H9 (cell line): ENCODE results near the gene TGFBR2. TPM values are rescaled to one million over a fixed set of nuclear protein-coding genes. Genes with fewer than 3 reads are reported as not detected.

Experiments used
- DNase-seq: peaks from one replicate; pipeline ENCODE4 v3.0.0-alpha.2; 2017
- H2AFZ ChIP-seq: one replicate; pipeline ENCODE4 v1.6.1; 2013; ENCODE audit warnings: mild to moderate bottlenecking, low read length, control low read depth, moderate library complexity
- H2AK5ac ChIP-seq: 2 replicates; pipeline ENCODE4 v1.6.1; 2013; ENCODE audit warnings: low read length, control low read depth, mixed read lengths; ENCODE audit not compliant: insufficient read length
- H2BK120ac ChIP-seq: one replicate; pipeline ENCODE4 v1.6.1; 2013; ENCODE audit warnings: low read depth, mild to moderate bottlenecking, low read length, control low read depth, inconsistent platforms; ENCODE audit not compliant: poor library complexity, severe bottlenecking
- H2BK12ac ChIP-seq: 2 replicates; pipeline ENCODE4 v1.6.1; 2013; ENCODE audit warnings: low read length, control low read depth, mixed read lengths, low read depth; ENCODE audit not compliant: insufficient read length
- H2BK15ac ChIP-seq: 2 replicates; pipeline ENCODE4 v1.6.1; 2013; ENCODE audit warnings: low read depth, low read length, control low read depth
- H2BK20ac ChIP-seq: one replicate; pipeline ENCODE4 v1.6.1; 2013; ENCODE audit warnings: low read depth, mild to moderate bottlenecking, low read length, control low read depth, inconsistent platforms; ENCODE audit not compliant: poor library complexity, severe bottlenecking
- H2BK5ac ChIP-seq: 2 replicates; pipeline ENCODE4 v1.6.1; 2013; ENCODE audit warnings: low read length, control low read depth, mixed read lengths; ENCODE audit not compliant: insufficient read length
- H3K14ac ChIP-seq: 2 replicates; pipeline ENCODE4 v1.6.1; 2013; ENCODE audit warnings: low read length, control low read depth; ENCODE audit not compliant: insufficient read depth
- H3K18ac ChIP-seq: 2 replicates; pipeline ENCODE4 v1.6.1; 2013; ENCODE audit warnings: low read depth, mild to moderate bottlenecking, mixed read lengths, low read length, control low read depth; ENCODE audit not compliant: insufficient read length
- H3K23ac ChIP-seq: 2 replicates; pipeline ENCODE4 v1.6.1; 2013; ENCODE audit warnings: low read length, control low read depth, mixed read lengths, low read depth; ENCODE audit not compliant: insufficient read length
- H3K23me2 ChIP-seq: 2 replicates; pipeline ENCODE4 v1.6.1; 2013; ENCODE audit warnings: low read depth, mild to moderate bottlenecking, mixed read lengths, low read length, control low read depth; ENCODE audit not compliant: insufficient read length, poor library complexity, severe bottlenecking
- H3K27ac ChIP-seq: 2 replicates; pipeline ENCODE4 v1.5.1; 2013; ENCODE audit warnings: low read length, control low read depth, mixed read lengths, low read depth; ENCODE audit not compliant: insufficient read length
- H3K27me3 ChIP-seq: 2 replicates; pipeline ENCODE4 v1.6.1; 2013; ENCODE audit warnings: low read length, control low read depth, inconsistent platforms; ENCODE audit not compliant: insufficient read depth
- H3K4ac ChIP-seq: 2 replicates; pipeline ENCODE4 v1.6.1; 2013; ENCODE audit warnings: low read depth, mild to moderate bottlenecking, control low read depth, inconsistent platforms, low read length, moderate library complexity
- H3K4me1 ChIP-seq: 2 replicates; pipeline ENCODE4 v1.6.1; 2013; ENCODE audit warnings: low read length, control low read depth, inconsistent platforms; ENCODE audit not compliant: insufficient read depth
- H3K4me2 ChIP-seq: 2 replicates; pipeline ENCODE4 v1.6.1; 2013; ENCODE audit warnings: low read length, control low read depth, mixed read lengths; ENCODE audit not compliant: insufficient read length, insufficient read depth
- H3K56ac ChIP-seq: 2 replicates; pipeline ENCODE4 v1.6.1; 2013; ENCODE audit warnings: low read depth, mild to moderate bottlenecking, mixed read lengths, low read length, control low read depth; ENCODE audit not compliant: insufficient read length
- H3K79me1 ChIP-seq: 2 replicates; pipeline ENCODE4 v1.6.1; 2013; ENCODE audit warnings: low read depth, mild to moderate bottlenecking, moderate library complexity, low read length, control low read depth, inconsistent platforms; ENCODE audit not compliant: insufficient read depth, poor library complexity, severe bottlenecking
- H3K79me2 ChIP-seq: 2 replicates; pipeline ENCODE4 v1.6.1; 2013; ENCODE audit warnings: low read length, control low read depth, inconsistent platforms; ENCODE audit not compliant: insufficient read depth
- H3K9ac ChIP-seq: 2 replicates; pipeline ENCODE4 v1.6.1; 2013; ENCODE audit warnings: low read length, control low read depth, mixed read lengths; ENCODE audit not compliant: insufficient read length; ENCODE audit errors: extremely low read depth
- H3K9me3 ChIP-seq: one replicate; pipeline ENCODE4 v1.6.1; 2013; ENCODE audit warnings: low read depth, low read length, inconsistent platforms; ENCODE audit not compliant: control insufficient read depth
- H3T11ph ChIP-seq: one replicate; pipeline ENCODE4 v1.6.1; 2013; ENCODE audit warnings: mild to moderate bottlenecking, low read length, control low read depth, inconsistent platforms
- H4K20me1 ChIP-seq: one replicate; pipeline ENCODE4 v1.6.1; 2013; ENCODE audit not compliant: control insufficient read depth, insufficient read length, insufficient read depth
- H4K5ac ChIP-seq: 2 replicates; pipeline ENCODE4 v1.6.1; 2013; ENCODE audit warnings: low read depth, mild to moderate bottlenecking, mixed read lengths, low read length, control low read depth; ENCODE audit not compliant: insufficient read length
- H4K8ac ChIP-seq: replicated peaks from 2 replicates; pipeline ENCODE4 v1.6.1; 2013; ENCODE audit warnings: low read length, control low read depth, mixed read lengths, low read depth; ENCODE audit not compliant: insufficient read length
- H4K91ac ChIP-seq: 2 replicates; pipeline ENCODE4 v1.6.1; 2013; ENCODE audit warnings: low read depth, mild to moderate bottlenecking, moderate library complexity, mixed read lengths, low read length, control low read depth; ENCODE audit not compliant: insufficient read length
- H3K27ac Mint-ChIP-seq, 3 experiments: 2 replicates in 2 of 3; 3 replicates in 1 of 3; pipeline ENCODE4 v1.8.0; 2020 to 2021; ENCODE audit warnings: mixed read lengths in 3 of 3, mild to moderate bottlenecking in 1 of 3, moderate library complexity in 1 of 3
- H3K27me3 Mint-ChIP-seq: 2 replicates; pipeline ENCODE4 v1.8.0; 2021; ENCODE audit warnings: low read depth, mild to moderate bottlenecking, moderate library complexity, mixed read lengths
- H3K36me3 Mint-ChIP-seq, 3 experiments: 2 replicates in 2 of 3; 3 replicates in 1 of 3; pipeline ENCODE4 v1.8.0; 2020 to 2021; ENCODE audit warnings: low read depth in 3 of 3, mixed read lengths in 3 of 3; ENCODE audit not compliant: insufficient read depth in 1 of 3
- H3K4me1 Mint-ChIP-seq, 2 experiments: 2 replicates each; pipeline ENCODE4 v1.8.0; 2020; ENCODE audit warnings: mixed read lengths in 2 of 2
- H3K4me3 Mint-ChIP-seq, 2 experiments: 2 replicates in 1 of 2; 3 replicates in 1 of 2; pipeline ENCODE4 v1.8.0; 2020 to 2021; ENCODE audit warnings: mild to moderate bottlenecking in 2 of 2, mixed read lengths in 2 of 2, moderate library complexity in 1 of 2
- H3K9me3 Mint-ChIP-seq, 2 experiments: 2 replicates in 1 of 2; 3 replicates in 1 of 2; pipeline ENCODE4 v1.8.0; 2020; ENCODE audit warnings: mild to moderate bottlenecking in 2 of 2, mixed read lengths in 2 of 2, moderate library complexity in 1 of 2
- WGBS: extraction: QIAGEN DNeasy Blood & Tissue Kit; methylation state at CpG from one replicate; pipeline ENCODE4 v1.1.7; 2013; ENCODE audit warnings: missing lambda C conversion rate, low lambda C conversion rate, mixed read lengths; ENCODE audit not compliant: insufficient read length; ENCODE audit errors: extremely low coverage; 5-methylcytosine and 5-hydroxymethylcytosine counted together
- total RNA-seq: library from RNA; stranded (reverse); gene quantifications from 2 replicates; pipeline ENCODE4 v1.2.1, GENCODE V29; 2021
- TF ChIP-seq, protein P1 (sequence below): fragments of 200-600 bp; sonication (generic); conservative IDR thresholded peaks from 3 replicates; pipeline ENCODE4 v1.8.0; 2021; ENCODE audit warnings: antibody characterized with exemption, mild to moderate bottlenecking

TGFBR2 gene
- total RNA-seq, 1 experiment from 2014 or later, result 10.6 TPM

DNA sequence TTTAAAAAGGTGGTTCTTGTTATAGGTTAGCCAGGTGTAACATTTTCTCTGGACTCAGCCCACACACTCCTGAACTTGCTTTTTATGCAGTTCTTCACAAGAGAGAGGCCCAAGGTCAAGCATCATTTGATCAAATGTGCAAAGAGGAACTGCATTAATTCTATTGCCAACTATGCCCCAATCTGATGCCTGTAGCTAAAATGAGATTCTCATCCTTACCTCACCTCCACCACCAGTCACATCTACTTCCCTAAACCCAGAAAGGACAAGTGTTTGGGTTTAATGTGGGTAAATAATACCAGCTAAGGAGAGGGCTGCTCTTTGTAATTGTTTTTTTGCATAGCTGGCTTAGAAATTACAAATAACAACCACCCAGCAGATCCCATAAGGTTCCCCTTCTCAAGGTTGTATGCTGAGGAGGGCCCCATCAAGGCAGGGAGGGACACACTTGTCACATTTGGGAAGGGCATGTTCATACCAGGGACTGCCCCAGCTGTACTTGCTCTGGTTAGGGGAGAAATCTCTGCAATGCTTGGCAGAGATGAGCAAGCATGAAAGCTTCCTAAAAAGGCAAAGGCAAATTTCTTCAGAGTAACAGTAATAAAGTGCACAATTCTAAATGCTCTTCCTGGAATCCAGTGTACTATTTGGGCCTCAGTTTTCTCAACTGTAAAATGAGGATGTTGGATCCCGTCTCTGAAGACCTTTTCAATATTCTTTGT lies 76.2 kb downstream of the TGFBR2 start:
- Histone ChIP-seq H3K4me1 (no peaks in the 10 kb centered on the region), H3T11ph (no peak overlapping the region), H4K20me1 (no peaks in the 10 kb centered on the region), H2BK12ac (no peak overlapping the region), H3K56ac (no peak overlapping the region), H3K27me3 (no peaks in the 10 kb centered on the region), H3K27ac (no peak overlapping the region), H3K18ac (no peak overlapping the region), H2AFZ (no peak overlapping the region), H3K79me2 (no peaks in the 10 kb centered on the region), H3K23ac (no peak overlapping the region), H2BK20ac (no peak overlapping the region), H3K4me2 (no peak overlapping the region), H2BK5ac (no peak overlapping the region), H3K9ac (no peak overlapping the region), H2BK15ac (no peak overlapping the region), H4K5ac (no peak overlapping the region), H3K4ac (no peak overlapping the region), H2BK120ac (no peak overlapping the region), H4K8ac (no peak overlapping the region), H3K23me2 (no peaks in the 10 kb centered on the region), H3K79me1 (no peaks in the 10 kb centered on the region), H4K91ac (no peak overlapping the region), H3K14ac (no peak overlapping the region), H3K9me3 (no peaks in the 10 kb centered on the region), H2AK5ac (no peak overlapping the region)
- no peaks in the 10 kb centered on the region for H3K27me3 Mint-ChIP-seq
- H3K27ac Mint-ChIP-seq, result no peak overlapping the region
- TF ChIP-seq, protein P1, sequence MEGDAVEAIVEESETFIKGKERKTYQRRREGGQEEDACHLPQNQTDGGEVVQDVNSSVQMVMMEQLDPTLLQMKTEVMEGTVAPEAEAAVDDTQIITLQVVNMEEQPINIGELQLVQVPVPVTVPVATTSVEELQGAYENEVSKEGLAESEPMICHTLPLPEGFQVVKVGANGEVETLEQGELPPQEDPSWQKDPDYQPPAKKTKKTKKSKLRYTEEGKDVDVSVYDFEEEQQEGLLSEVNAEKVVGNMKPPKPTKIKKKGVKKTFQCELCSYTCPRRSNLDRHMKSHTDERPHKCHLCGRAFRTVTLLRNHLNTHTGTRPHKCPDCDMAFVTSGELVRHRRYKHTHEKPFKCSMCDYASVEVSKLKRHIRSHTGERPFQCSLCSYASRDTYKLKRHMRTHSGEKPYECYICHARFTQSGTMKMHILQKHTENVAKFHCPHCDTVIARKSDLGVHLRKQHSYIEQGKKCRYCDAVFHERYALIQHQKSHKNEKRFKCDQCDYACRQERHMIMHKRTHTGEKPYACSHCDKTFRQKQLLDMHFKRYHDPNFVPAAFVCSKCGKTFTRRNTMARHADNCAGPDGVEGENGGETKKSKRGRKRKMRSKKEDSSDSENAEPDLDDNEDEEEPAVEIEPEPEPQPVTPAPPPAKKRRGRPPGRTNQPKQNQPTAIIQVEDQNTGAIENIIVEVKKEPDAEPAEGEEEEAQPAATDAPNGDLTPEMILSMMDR, result no peak
- H3K36me3 Mint-ChIP-seq, result peaks cover 13 to 30% (median 13%) of the 10 kb centered on the region in 3 experiments
- no CpG with 5 or more reads among the region's 1 CpG for WGBS
- no peak overlapping the region for H3K4me3 Mint-ChIP-seq
- H3K9me3 Mint-ChIP-seq, result no peaks in the 10 kb centered on the region
- H3K4me1 Mint-ChIP-seq, result peaks cover 20 to 21% of the 10 kb centered on the region in 2 experiments
- no peak for DNase-seq
